Daoy (cell line): ENCODE measurements around the gene ZNF613. TPM values are rescaled to one million over a fixed set of nuclear protein-coding genes. Genes with fewer than 3 reads are reported as not detected.

ENCODE experiments used
- total RNA-seq: library from RNA; depleted of rRNA; stranded (reverse); fragments of >200 nt; shearing (Covaris generic); gene quantifications from 2 replicates; pipeline ENCODE4 v1.2.3, GENCODE V29; 2014; rRNA removed

Gene ZNF613
- total RNA-seq, 1 experiment from 2014 or later: 2.7 TPM

Other genes starting within 250 kb of the ZNF613 start
- 2.8 and 3.6 TPM in 2 replicates for gene SPACA6, start 234.1 kb upstream of the ZNF613 start, total RNA-seq
- not detected in 2 replicates for gene HAS1, start 203.5 kb upstream of the ZNF613 start, total RNA-seq
- 0.74 and 2.9 TPM in 2 replicates for gene FPR1, start 175.6 kb upstream of the ZNF613 start, total RNA-seq
- gene FPR2, start 166.3 kb upstream of the ZNF613 start, total RNA-seq: not detected in 2 replicates
- gene FPR3, start 132.3 kb upstream of the ZNF613 start, total RNA-seq: not detected in 2 replicates
- 4.9 and 5.7 TPM in 2 replicates for gene ZNF577, start 39.5 kb upstream of the ZNF613 start, total RNA-seq
- 9.0 and 14.5 TPM in 2 replicates for gene ZNF649, start 22.5 kb upstream of the ZNF613 start, total RNA-seq
- gene ZNF350, start 59.4 kb downstream of the ZNF613 start, total RNA-seq: 8.7 and 17.7 TPM in 2 replicates
- gene ZNF615, start 80.7 kb downstream of the ZNF613 start, total RNA-seq: 5.7 and 6.7 TPM in 2 replicates
- 12.1 and 14.8 TPM in 2 replicates for gene ZNF614, start 100.9 kb downstream of the ZNF613 start, total RNA-seq
- gene ZNF432, start 121.4 kb downstream of the ZNF613 start, total RNA-seq: 7.3 and 9.0 TPM in 2 replicates
- gene ZNF841, start 168.3 kb downstream of the ZNF613 start, total RNA-seq: 12.1 and 12.5 TPM in 2 replicates
- 4.7 and 10.8 TPM in 2 replicates for gene ZNF616, start 212.5 kb downstream of the ZNF613 start, total RNA-seq
- 2.5 and 5.2 TPM in 2 replicates for gene ZNF836, start 244.1 kb downstream of the ZNF613 start, total RNA-seq